Right ventricle myocardium inferior (tissue), 1 donor: Measurements from ENCODE around the gene ACAP1. TPM values are rescaled to one million over a fixed set of nuclear protein-coding genes. Genes with fewer than 3 reads are reported as not detected.
"Not testable (repeated sequence)": the region's sequence is repeated elsewhere in the genome, so short reads cannot be mapped to it uniquely, and the experiment has no call there.

Source experiments
- ATAC-seq: fragments of 200-7000 bp; cut with Tn5 transposase; one replicate; pipeline ENCODE4 v1.9.1; 2020; ENCODE audit warnings: mild to moderate bottlenecking, moderate library complexity
- DNase-seq: peaks from one replicate; pipeline ENCODE4 v3.0.0; 2021; ENCODE audit errors: missing footprints
- intact Hi-C: fragments of 100-400 bp; cut with DNase I; formaldehyde crosslinking; loops from one replicate; pipeline ENCODE4 v1.11.0; 2022
- total RNA-seq: library from RNA; stranded (reverse); fragmentation: NEBNext Ultra II Directional; extraction: Animal tissue kit (Norgen Biotek cat#: 25700); gene quantifications from one replicate; pipeline ENCODE4 v1.2.1, GENCODE V29; 2021
- donor health status: DM: no; HTN: yes; CAD: no; lungs with severe emphysema.

The ACAP1 gene
- total RNA-seq, 1 donor from 2014 or later, result 14.0 TPM

DNA sequence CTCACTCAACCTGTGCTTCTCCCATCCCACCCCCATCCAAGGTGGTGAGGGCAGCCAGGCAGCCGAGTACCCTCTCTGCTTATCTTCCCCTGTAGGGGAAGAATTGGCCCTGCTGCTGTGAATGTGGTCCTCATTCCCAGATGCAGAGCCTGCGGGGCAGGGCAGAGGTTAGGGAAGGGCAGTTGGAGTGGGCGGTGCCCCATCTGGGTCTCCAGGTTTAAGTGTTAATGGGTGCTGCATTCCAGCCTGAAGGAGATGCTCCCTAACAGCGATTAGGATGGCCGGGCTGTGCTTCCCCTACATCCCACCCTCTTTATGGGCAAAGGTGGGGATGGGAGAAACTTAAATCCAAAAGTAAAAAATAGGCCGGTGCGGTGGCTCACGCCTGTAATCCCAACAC is 30.8 kb downstream of the ACAP1 start:
- intact Hi-C loops, result no loop called here
- no peak for DNase-seq
- no peak for ATAC-seq

DNA sequence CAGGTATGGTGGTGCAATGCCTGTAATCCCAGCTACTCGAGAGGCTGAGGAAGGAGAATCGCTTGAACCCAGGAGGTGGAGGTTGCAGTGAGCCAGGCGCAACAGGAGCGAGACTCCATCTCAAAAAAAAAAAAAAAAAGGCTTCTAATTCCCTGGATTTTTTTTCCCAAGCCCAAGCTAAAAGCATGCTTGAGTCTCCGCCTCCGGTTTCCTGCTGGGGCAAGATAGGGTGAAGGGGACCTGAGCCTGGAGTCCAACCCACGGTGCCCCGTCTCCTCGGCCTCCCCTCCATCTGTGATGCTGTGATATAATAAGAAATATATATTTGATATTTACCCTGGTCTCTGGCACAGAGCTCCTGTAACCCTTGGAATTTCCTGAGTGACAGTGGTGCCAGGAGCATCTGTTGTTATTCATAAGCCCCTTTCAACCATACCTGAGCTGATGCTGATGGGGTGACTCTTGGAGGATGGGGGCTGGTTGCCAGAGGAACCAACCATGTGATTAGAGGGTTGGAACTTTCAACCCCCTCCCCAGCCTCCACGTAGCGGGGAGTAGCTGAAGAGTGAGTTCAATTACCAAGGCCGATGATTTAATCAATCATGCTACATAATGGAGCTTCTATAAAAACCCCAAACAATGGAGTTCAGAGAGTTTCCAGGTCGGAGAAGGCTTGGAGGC is 31.7 kb downstream of the ACAP1 start:
- ATAC-seq, result no peak
- DNase-seq, result no peak
- intact Hi-C loops, result no loop called here

DNA sequence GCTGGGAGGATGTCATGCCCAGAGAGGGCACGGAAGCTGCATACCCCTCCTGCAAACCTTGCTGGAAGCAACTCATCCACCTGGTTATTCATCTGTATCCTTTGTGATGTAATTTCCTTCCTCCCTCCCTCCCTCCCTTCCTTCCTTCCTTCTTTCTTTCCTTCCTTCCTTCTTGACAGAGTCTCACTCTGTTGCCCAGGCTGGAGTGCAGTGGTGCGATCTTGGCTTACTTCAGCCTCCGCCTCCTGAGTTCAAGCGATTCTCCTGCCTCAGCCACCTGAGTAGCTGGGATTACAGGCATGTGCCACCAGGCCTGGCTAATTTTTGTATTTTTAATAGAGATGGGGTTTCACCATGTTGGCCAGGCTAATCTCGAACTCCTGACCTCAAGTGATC is 32.3 kb downstream of the ACAP1 start:
- intact Hi-C loops, DNase-seq, ATAC-seq: not testable (repeated sequence)

DNA sequence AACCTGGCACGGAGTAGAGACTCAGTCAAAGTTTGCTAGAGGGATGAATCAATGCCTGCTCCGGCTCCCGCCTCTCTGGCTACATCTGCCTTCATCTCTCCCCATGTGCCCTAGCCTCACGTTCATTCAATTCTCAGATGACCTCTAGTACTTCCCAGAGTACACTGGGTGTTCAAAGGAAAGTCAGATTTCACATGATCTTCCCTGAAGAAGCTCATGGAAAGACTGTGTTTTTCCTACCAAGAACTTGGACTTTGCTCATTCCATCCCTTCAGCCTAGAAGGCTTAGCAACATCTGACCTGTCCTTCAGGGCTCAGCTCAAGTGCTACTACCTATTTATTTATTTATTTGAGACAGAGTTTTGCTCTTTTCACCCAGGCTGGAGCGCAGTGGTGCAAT is 33.5 kb downstream of the ACAP1 start:
- no peak for ATAC-seq
- DNase-seq, result no peak
- intact Hi-C loops, result no loop called here

DNA sequence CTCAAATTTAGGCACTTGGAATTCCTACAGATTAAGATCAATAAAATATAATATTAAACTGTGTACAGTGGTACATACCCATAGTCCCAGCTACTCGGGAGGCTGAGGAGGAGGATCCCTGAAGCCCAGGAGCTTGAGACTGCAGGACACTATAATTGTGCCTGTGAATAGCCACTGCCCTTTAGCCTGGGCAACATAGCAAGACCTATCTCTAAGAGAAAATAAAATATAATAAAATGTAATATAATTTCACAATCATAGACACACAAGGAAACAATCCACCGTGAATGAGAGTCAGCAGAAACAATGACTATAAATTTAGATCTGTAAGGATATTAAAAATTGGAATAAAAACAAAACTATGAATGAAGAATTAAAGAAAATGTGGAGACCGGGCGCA is 34.5 kb downstream of the ACAP1 start:
- no peak for DNase-seq
- intact Hi-C loops, result no loop called here

DNA sequence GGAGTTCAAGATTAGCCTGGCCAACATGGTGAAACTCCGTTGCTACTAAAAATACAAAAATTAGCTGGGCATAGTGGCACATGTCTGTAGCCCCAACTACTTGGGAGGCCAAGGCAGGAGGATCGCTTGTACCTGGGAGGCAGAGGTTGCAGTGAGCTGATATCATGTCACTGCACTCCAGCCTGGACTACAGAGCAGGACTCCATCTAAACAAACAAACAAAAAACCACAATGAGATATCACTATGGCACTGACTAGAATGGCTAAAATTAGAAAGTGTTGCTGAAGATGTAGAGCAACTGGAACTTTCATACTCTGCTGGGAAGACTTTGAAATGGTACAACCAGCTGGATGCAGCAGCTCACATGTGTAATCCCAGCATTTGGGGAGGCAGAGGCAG is 38.0 kb downstream of the ACAP1 start:
- intact Hi-C loops, result no loop called here
- DNase-seq (no peak), ATAC-seq (no peak)

More for the DNA sequence above, 34.5 kb downstream of the ACAP1 start:
- no peak for ATAC-seq

DNA sequence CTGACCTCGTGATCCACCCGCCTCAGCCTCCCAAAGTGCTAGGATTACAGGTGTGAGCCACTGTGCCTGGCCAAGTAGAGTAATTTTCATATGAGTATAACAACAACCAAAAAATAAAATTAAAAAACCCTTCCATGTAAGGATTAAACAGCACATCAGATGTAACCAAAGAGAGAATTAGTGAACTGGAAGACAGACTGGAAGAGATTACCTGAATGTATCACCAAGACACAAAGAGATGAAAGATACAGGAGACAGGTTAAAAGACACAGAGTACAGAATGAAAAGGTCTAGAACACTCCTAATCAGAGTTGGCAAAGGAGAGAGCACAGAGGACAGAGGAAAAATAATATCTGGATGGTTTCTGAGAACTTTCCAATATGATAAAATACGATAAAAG is 42.8 kb downstream of the ACAP1 start:
- DNase-seq (no peak), ATAC-seq (no peak)
- intact Hi-C loops, result no loop called here

DNA sequence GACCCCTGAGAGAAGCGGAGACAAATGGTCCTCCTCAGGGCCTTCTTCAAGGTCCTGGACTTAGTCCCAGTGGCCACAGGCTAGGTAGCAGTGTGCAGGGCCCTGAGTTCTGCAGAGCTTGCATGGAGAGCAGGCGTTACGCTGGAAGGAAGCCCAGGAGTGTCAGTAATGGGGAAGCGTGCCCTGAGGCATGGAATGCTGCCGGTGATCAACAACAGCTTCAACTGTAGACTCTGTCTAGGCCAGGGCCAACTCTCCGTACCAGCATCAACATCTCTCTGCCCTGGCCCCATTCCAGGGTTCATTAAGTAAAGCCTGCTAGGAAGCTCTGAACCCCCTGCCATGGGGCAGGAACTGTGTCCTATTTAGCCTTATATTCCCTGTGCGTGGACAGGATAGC is 44.0 kb downstream of the ACAP1 start:
- DNase-seq, result peak; percentile 76
- peak; percentile 83 for ATAC-seq
- intact Hi-C loops, result no loop called here

DNA sequence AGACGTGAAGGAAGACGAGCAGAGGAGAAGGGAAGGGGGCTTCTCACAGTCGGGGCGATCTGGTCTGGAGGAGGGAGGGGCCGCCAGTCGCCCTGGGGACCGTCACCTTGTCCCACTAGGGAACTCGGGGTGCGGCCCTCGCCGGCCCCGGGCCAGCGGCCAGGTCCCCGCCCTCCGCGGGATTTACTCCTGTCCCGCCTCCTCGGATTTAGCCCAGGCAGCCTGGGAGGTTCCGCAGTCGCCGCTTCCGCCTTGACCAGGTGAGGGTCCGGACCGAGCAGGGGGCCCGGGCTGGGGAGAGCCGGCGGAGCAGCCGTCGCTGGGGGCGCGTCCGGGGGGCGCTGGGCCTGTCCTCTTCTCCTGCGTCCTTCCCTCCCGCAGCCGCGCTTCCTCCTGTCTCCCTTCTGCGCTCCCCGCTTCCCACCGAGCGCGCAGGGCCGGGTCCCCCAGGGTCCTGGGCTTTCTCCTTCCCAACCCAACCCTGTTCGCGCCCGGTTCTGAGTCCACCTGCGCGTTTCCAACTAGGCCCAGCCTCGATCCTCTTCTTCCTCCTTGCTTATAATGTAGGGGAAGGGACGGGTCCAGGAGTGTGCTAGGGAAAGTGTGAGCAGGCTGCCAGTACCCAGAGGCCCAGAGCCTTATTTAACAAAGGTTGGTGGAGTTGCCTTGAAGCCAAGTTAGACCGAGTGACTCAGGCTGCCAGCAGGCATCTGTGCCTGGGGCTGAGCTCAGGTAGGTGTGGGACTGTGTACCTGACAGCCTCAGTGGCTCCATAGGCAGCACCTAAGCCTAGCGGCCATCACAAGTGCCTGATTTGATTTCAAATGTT is 44.7 kb downstream of the ACAP1 start, which contains the start of gene TNK1:
TNK1 (plus strand) TSS at position 235 of the 829 bp plus-strand sequence. CDS start 1,838 bp downstream, outside the sequence.
- intact Hi-C loops, result no loop called here
- DNase-seq (peak; percentile 75), ATAC-seq (peak; percentile 60)

DNA sequence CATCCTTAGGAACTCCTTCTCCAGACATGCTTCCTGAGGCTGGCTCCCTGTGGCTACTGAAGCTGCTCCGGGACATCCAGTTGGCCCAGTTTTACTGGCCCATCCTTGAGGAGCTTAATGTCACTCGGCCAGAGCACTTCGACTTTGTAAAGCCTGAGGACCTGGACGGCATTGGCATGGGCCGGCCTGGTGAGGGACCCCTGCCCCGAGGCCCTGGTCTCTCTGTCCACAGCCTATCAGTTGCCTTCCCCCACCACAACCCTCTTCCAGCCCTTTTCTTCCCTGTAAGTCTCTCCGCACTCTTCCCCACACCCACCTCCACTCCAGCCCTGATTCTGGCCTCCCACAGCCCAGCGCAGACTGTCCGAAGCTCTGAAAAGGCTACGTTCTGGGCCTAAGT is 46.6 kb downstream of the ACAP1 start:
- ATAC-seq, result no peak
- no peak for DNase-seq
- intact Hi-C loops, result no loop called here

DNA sequence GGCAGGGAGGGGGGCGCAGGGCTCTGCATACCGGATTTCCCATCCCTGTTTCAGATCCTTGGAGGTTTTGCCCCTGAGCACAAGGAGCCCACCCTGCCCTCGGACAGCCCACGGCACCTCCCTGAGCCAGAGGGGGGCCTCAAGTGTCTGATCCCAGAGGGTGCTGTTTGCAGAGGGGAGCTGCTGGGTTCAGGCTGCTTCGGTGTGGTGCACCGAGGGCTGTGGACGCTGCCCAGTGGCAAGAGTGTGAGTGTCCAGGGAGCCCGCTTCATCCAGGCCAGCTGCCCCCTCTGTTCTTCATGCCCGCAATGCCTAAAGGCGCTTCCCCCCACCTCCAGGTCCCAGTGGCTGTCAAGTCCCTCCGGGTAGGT is 47.0 kb downstream of the ACAP1 start:
- ATAC-seq (no peak), DNase-seq (no peak)
- intact Hi-C loops, result no loop called here

DNA sequence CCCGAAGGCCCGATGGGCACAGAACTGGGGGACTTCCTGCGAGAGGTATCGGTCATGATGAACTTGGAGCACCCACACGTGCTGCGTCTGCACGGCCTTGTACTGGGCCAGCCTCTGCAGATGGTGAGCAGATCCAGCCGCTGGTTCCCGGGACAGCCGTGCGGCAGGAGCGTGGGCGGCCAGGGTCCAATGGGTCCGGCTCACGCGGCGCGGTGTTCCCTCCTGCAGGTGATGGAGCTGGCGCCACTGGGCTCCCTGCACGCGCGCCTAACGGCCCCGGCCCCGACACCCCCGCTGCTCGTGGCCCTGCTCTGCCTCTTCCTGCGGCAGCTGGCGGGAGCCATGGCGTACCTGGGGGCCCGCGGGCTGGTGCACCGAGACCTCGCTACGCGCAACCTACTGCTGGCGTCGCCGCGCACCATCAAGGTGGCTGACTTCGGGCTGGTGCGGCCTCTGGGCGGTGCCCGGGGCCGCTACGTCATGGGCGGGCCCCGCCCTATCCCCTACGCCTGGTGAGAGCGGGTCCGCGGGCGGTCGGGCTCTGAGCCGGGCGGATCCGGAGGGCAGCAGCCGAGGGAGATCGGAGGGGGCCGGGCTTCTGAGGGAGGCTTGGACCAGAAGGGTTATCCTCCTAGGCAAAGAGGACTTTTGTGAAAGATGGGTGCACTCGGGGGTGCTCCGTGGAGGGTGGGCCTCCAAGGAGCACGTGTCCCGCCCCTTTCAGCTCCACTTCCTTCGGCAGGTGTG is 47.6 kb downstream of the ACAP1 start:
- peak; percentile 58 for ATAC-seq
- intact Hi-C loops, result no loop called here
- peak; percentile 72 for DNase-seq

DNA sequence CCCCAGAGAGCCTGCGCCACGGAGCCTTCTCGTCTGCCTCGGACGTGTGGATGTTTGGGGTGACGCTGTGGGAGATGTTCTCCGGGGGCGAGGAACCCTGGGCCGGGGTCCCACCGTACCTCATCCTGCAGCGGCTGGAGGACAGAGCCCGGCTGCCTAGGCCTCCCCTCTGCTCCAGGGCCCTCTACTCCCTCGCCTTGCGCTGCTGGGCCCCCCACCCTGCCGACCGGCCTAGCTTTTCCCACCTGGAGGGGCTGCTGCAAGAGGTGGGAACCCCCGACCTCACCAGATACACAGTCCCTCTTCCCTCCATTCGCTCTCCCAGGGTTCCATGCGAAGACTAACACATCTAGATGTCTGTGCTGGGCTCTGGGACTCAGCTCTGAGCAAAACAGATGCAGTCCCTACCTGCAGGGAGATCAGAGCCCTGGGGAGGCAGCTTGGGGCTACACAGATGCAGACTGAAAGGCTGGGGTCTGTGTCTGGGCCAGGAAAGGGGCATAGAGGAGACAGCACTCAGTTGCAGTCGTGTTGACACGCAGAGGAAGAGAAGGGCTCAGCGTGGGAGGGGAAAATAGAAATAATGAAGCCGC is 48.3 kb downstream of the ACAP1 start:
- ATAC-seq (no peak), DNase-seq (no peak)
- intact Hi-C loops, result no loop called here

DNA sequence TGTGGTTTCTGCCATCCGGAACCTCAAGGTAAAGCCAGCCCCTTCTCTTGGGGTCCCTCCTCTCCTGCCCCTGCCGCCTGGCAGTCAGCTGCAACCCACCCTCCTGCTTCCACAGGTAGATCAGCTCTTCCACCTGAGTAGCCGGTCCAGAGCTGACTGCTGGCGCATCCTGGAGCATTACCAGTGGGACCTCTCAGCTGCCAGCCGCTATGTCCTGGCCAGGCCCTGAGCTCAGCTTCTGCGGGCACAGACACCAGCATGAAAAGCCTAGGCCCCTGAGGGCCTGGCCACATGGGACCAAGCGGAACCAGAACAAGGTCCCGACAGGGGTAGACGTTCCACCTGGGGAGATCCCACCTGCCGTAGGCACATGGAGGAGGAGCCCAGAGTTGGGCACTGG is 52.5 kb downstream of the ACAP1 start:
- intact Hi-C loops, result no loop called here
- no peak for ATAC-seq

DNA sequence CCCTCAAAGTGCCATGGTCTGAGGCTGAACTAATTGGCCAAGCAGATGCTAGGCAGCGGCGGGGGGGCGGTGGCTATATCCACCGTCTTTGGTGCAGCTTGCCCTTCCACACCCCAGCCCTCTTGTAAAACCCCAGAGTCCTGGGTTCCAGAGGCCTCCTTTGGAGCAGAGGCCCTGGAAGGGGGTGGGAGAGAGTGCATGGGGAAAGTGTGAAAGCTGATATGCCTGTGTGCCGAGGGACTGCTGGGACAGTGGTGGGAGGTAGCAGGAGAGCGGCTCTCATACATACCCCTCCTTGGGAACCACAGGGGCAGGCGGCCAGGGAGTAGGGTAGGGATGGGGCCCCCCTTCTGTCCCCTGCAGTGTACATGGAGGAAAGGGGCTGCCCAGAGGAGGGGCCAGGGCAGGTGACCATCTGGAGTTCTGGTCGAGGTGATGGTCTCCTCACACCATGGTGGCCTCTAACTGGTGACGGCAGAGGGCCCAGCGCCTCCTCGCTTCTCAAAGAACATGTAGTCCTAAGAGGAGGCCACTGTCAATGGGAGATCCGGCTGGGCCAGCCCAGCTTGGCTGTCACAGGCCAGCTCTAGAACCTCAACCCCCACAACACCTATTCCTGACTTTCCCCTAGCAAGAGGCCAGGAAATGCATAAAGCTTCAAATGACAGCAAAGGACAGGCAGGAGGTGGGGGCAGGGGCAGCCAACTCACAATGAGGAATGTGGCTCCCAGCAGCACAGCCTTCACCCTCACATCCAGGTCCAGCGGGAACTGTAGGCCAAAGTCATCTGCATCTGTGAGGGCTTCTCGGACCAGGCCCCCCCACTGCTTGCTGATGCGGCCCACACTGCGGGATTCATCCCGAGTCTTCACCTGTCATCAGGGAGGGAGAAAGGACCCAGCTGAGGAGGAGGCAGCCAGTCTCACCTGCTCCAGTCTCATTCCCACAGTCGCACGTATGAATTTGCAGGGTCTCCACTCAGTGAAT is 53.9 kb downstream of the ACAP1 start:
- ATAC-seq, result no peak
- no peak for DNase-seq
- intact Hi-C loops, result loop anchor here (5.0 kb wide), 2 partner anchors 73 to 182 kb away; partner anchors contain the start of gene GPS2

More for the DNA sequence above, 52.5 kb downstream of the ACAP1 start:
- no peak for DNase-seq

DNA sequence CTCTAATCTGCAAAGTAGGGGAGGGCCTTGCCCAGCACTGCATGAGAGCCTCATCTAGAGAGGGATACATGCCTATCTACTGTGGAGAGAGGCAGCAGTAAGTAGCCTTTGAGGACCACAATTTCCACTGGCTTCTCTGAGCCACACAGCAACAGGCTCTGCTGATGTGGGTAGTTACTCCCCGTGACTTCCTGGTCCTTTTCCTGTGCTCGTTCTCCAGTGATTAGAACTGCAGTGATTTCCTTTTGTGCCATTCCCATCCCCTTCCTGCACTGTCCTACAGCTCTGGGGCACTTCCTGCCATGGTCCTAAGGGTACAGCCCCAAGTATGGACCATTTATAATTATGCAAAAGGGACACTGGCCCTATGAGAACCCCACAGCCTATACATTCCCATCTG is 55.0 kb downstream of the ACAP1 start:
- DNase-seq, result no peak
- no peak for ATAC-seq
- intact Hi-C loops, result loop anchor here (5.0 kb wide), 2 partner anchors 74 to 181 kb away; partner anchors contain the start of gene GPS2

DNA sequence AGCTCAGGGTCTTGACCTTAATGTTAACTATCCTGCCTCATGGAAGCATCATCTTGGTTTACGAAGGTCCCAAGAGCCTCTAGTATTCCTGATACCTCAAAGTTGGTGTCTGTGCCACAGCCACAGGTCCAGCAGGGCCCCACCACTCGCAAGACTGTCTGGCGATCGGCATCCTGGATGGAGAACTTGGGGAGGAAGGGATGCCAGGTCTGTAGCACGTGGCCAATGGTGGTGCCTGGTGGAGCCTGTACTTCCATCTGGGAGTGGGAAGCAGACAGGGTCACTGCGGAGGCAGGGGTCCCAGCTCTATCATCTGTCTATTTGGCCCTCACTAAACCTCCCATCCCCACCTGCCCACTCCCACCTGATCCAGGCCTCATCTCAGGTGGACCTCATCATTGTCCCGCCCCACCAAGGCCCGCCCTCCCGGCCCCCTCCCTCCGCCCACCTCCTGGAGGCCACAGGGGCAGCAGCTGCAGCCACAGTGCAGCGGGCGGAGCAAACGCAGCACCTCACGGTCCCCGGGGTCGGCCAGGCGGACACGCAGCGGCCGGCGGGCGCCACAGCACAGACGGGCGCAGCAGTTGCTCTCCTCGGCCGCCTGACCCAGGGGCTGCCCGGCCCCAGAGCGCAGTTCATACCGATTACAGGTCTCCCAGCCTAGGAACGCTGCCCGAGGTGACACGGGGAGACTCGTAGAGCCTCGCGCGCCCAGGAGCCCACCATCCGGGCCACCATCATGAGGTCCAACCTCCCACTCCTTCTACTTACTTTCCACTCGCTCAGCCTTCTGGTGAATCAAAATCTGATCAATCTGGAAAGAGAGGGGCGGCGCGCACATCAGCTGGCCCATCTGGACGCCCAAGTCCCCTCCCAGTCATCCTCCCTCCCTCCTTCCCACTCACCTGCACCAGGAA is 56.6 kb downstream of the ACAP1 start:
- ATAC-seq (no peak), DNase-seq (no peak)
- intact Hi-C loops, result loop anchor here (5.0 kb wide), 2 partner anchors 76 to 179 kb away; partner anchors contain the start of gene GPS2
